NT2/D1 (cell line): ENCODE data around the gene MRTFA.

Experiments used
- SUZ12 ChIP-seq: IDR thresholded peaks from 2 replicates; pipeline ENCODE4 v1.6.1; 2011; ENCODE audit not compliant: insufficient read length, insufficient read depth; ENCODE audit errors: extremely low read depth
- YY1 ChIP-seq: IDR thresholded peaks from 2 replicates; pipeline ENCODE4 v1.6.1; 2011; ENCODE audit not compliant: insufficient read length, insufficient read depth
- ZNF274 ChIP-seq: IDR thresholded peaks from 2 replicates; pipeline ENCODE4 v1.6.1; 2011; ENCODE audit warnings: mild to moderate bottlenecking, low read depth, low read length

DNA sequence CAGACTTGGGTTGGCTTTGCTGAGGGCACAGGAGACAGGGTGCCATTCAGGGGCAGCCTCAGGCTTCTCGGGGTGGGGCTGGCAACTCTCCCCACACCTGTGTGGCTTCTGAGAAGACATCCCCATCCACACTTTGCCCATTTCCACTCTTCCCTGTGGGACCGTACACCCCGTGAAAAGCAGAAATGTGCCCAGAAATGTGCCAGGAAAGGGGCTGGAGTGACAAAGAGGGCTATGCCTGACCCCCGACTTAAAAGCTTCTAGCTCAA, 215.5 kb downstream of the MRTFA start:
- no peak for TF ChIP-seq ZNF274
- no peak for TF ChIP-seq SUZ12
- TF ChIP-seq YY1 = no peak
